GM13976 (cell line): ENCODE results near the gene SLC1A3.
A peak's percentile ranks its signal among the peaks of the same experiment; 100 is the strongest.

Experiments
- DNase-seq: peaks from one replicate; pipeline ENCODE4 v3.0.0; 2012; ENCODE audit warnings: low spot score
- CTCF ChIP-seq: IDR thresholded peaks from 2 replicates; pipeline ENCODE4 v1.5.1; 2012; ENCODE audit warnings: borderline replicate concordance, mild to moderate bottlenecking; ENCODE audit not compliant: insufficient read depth; ENCODE audit errors: extremely low read depth, missing control alignments, control extremely low read depth
- in situ Hi-C: fragments of 300-500 bp; cut with MboI; formaldehyde crosslinking; loops from one replicate; pipeline ENCODE4 v1.12.0; 2022; ENCODE audit warnings: low sequenced_read_pairs, mixed read lengths, inconsistent platforms; ENCODE audit not compliant: unreplicated experiment

The SLC1A3 gene

DNA sequence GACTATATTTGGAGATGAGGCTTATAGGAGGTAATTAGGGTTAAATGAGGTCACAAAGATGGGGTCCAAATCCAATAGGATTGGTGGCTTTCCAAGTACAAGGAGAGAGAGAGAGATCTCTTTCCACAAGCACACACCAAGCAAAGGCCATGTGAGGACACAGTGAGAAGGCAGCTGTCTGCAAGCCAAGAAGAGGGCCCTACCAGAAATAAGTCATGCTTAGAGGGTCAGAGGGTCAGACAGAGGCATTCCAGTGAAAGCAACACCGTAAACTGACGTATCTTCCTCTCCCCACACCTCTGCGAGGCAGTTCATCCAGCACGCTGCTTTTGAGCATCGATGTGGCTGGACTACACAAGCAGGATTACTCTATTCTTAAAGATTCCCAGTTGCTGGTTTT is 87.9 kb downstream of the SLC1A3 start:
- no peak for TF ChIP-seq CTCF
- no peak for DNase-seq
- in situ Hi-C loops: loop anchor here (10.0 kb wide), 1 partner anchor 280 kb away; no protein-coding TSS in a partner anchor

DNA sequence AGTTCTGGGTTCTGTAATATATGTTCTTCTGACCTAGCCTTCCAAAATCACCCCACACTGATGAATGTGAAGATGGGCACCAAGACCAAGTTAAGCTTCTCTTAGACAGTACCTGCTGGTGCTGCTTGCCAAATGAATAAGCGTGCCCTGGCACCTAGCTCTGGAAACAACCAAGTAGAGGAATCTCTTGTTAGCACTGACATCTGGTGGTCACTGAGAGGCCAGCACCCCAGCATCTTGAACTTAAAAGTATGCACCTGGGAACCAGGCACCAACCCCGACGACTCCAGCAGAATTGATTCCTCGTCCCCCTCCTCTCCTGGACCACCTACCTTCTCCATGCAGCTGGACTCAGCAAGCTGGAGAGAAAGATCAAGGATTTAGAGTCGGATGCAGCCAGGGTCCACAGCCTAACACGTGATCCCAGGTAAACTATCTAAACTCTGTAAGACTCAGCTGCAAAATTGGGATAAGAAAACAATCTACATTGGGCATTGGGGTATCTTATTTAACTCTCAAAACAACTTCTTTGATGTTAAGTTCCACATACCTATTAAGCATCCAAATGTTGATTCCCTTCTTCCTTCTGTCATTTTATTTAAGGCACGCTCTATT is 89.8 kb downstream of the SLC1A3 start:
- peak; percentile 53 for DNase-seq
- TF ChIP-seq CTCF: peak; percentile 55
- in situ Hi-C loops: loop anchor here (10.0 kb wide), 1 partner anchor 281 kb away; no protein-coding TSS in a partner anchor

GRCh38 chr5:36698031-36698430 is 91.6 kb downstream of the SLC1A3 start:
- in situ Hi-C loops: loop anchor here (10.0 kb wide), 1 partner anchor 283 kb away; no protein-coding TSS in a partner anchor
- no peak for DNase-seq
- TF ChIP-seq CTCF: no peak

DNA sequence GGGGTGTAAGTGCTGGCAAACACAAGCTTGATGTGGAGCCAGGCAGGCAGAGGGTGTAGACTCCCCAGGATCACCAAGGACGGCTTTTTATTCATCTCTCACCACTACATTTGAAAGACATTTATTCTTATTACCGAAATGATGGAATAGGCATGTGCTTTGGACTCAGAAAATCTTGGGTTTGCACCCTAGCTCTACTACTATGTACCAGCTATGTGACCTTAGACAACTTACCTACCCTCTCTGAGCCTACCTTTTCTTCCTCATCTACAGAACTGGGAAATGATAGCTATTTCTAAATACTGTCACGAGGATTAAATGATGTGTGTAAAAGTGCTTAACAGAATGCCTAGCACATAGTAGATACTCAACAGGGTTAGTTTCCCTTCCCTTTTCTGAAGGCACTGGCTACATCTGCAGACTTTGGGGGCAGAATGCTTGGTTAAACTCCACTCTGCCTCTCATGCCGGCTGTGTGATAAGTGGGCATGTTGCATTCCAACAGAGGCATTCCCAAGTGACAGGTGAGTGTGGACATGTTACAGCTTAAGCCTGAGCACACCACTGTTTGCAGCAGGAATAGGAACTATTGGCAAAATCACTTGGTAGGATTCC is 94.8 kb downstream of the SLC1A3 start:
- in situ Hi-C loops: no loop called here
- TF ChIP-seq CTCF: no peak
- DNase-seq: no peak

DNA sequence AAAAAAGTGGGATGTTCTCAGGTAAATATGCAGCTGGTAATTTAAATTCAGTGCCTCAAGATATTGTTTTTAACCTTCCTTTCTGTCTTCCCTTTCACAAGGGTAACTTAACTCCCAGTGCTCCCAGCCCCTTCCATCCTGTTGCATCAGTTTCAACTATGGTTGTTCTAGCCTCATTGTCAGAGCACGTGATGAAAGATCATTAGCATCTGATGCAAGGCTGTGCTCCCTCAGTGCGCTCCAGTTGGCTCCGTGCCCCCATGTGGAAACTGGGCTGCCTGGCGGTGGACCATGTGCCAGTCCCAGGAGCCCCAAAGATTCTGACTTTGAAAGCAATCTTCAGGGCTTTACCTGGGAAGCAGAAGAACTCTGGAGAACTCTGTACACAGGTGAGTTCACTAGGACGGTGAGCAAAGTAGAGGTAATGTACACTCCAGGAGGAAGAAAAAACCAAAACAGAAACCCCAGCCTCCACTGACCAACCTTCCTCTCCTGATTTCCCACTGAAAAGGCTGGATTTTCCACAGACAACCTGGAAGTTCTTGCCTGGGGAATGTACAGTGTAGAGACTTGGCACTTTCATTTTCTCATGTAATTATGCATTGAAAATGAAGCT is 96.9 kb downstream of the SLC1A3 start:
- in situ Hi-C loops: no loop called here
- no peak for DNase-seq
- no peak for TF ChIP-seq CTCF

DNA sequence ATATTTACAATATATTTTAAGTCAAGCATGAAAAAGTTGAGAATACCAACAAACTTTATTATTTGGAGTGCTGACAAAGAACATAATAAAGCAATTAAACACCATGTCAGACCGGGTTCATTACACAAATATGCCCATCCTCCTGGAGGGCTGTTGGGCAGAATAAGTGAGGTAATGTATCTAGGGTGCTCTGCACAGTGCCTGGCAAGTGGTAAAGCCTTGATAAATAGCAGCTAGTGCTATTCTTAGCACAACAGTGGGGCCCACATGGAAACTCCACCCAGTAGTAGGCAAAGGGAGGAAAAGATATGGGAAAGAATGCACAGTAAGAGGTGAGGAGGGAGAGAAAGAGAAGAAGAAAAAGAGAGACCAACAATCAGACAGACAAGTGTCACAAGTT is 97.7 kb downstream of the SLC1A3 start:
- no peak for DNase-seq
- no peak for TF ChIP-seq CTCF
- in situ Hi-C loops: no loop called here

DNA sequence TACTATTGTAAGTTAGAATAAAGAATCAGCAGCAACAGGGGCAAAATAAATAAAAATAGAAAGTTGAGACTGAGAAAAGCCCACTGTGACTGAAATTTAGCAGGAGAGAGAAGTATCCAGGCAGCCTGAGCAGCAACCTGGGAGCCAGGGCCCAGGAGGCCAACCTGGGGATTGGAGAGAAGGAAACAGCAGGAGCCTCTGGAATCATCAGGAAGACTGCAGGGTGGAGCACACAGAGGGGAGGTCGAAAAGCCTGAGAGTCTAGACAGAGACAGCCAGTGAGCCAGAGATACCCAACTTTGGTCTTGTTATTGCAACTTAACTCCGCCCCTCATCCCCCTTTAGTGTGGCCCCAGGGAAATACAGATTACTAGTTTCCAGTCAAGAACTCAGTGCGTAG is 98.6 kb downstream of the SLC1A3 start:
- DNase-seq: no peak
- TF ChIP-seq CTCF: no peak
- in situ Hi-C loops: no loop called here
